Keratinocyte (primary cell): ENCODE measurements around the gene ADGRV1. TPM values are rescaled to one million over a fixed set of nuclear protein-coding genes. Genes with fewer than 3 reads are reported as not detected.
"Not testable (repeated sequence)": the region's sequence is repeated elsewhere in the genome, so short reads cannot be mapped to it uniquely, and the experiment has no call there.

ENCODE experiments used
- DNase-seq: peaks from one replicate; pipeline ENCODE4 v3.0.0-alpha.2; 2011; ENCODE audit warnings: low read depth, missing footprints, low spot score
- FAIRE-seq: peaks from 2 replicates; lab custom pipeline; 2011; peaks lifted over from hg19 to GRCh38; lab: Jason Lieb, UNC
- H2AFZ ChIP-seq: 2 replicates; pipeline ENCODE4 v1.6.0; 2012; ENCODE audit warnings: low read length, control low read depth, inconsistent platforms; ENCODE audit not compliant: control insufficient read depth
- H3K27ac ChIP-seq: 2 replicates; pipeline ENCODE4 v1.5.1; 2011; ENCODE audit warnings: low read length; ENCODE audit not compliant: control insufficient read depth, insufficient read depth
- H3K27me3 ChIP-seq: 3 replicates; pipeline ENCODE4 v1.6.0; 2011; ENCODE audit warnings: low read length; ENCODE audit not compliant: control insufficient read depth, insufficient read depth; ENCODE audit errors: extremely low read depth
- H3K36me3 ChIP-seq, 2 experiments: 2 replicates in 1 of 2; 3 replicates in 1 of 2; pipeline ENCODE4 v1.5.1; 2011; ENCODE audit warnings: low read length in 2 of 2, mild to moderate bottlenecking in 1 of 2; ENCODE audit not compliant: control insufficient read depth in 2 of 2, insufficient read depth in 2 of 2; ENCODE audit errors: extremely low read depth in 1 of 2
- H3K4me1 ChIP-seq: 3 replicates; pipeline ENCODE4 v1.5.1; 2011; ENCODE audit warnings: low read length; ENCODE audit not compliant: control insufficient read depth, insufficient read depth; ENCODE audit errors: extremely low read depth
- H3K4me2 ChIP-seq: 3 replicates; pipeline ENCODE4 v1.6.0; 2011; ENCODE audit warnings: low read depth, low read length; ENCODE audit not compliant: control insufficient read depth, insufficient read depth; ENCODE audit errors: extremely low read depth
- H3K4me3 ChIP-seq, 3 experiments: fragments of 200-600 bp in 1 of 3; sonication (generic) in 1 of 3; 2 replicates in 2 of 3; 3 replicates in 1 of 3; pipeline ENCODE4 v1.5.1; 2011 to 2016; ENCODE audit warnings: low read length in 3 of 3, mild to moderate bottlenecking in 3 of 3, control low read depth in 2 of 3, inconsistent platforms in 1 of 3, low read depth in 1 of 3, mixed read lengths in 1 of 3, mixed run types in 1 of 3, moderate library complexity in 1 of 3; ENCODE audit not compliant: control insufficient read depth in 2 of 3, insufficient read depth in 2 of 3; ENCODE audit errors: extremely low read depth in 1 of 3
- H3K79me2 ChIP-seq: 2 replicates; pipeline ENCODE4 v1.6.0; 2012; ENCODE audit warnings: low read length; ENCODE audit not compliant: control insufficient read depth, insufficient read depth
- H3K9ac ChIP-seq: 3 replicates; pipeline ENCODE4 v1.6.0; 2011; ENCODE audit warnings: low read length; ENCODE audit not compliant: control insufficient read depth, insufficient read depth; ENCODE audit errors: extremely low read depth
- H3K9me1 ChIP-seq: 3 replicates; pipeline ENCODE4 v1.6.0; 2011; ENCODE audit warnings: low read length; ENCODE audit not compliant: control insufficient read depth, insufficient read depth; ENCODE audit errors: extremely low read depth
- H3K9me3 ChIP-seq: 2 replicates; pipeline ENCODE4 v1.5.1; 2012; ENCODE audit warnings: low read depth, low read length; ENCODE audit not compliant: control insufficient read depth
- H4K20me1 ChIP-seq: 3 replicates; pipeline ENCODE4 v1.6.0; 2011; ENCODE audit warnings: low read length; ENCODE audit not compliant: control insufficient read depth, insufficient read depth; ENCODE audit errors: extremely low read depth
- EZH2 ChIP-seq: IDR thresholded peaks from one replicate; pipeline ENCODE4 v1.6.1; 2012; ENCODE audit warnings: inconsistent platforms, mild to moderate bottlenecking, low read length, moderate library complexity
- dilution Hi-C: fragments of 300-500 bp; cut with MboI; formaldehyde crosslinking; loops from one replicate; pipeline ENCODE4 v1.7.0; 2020; ENCODE audit warnings: low sequenced_read_pairs; ENCODE audit not compliant: extremely low pct_ligation_motif_present
- polyA plus RNA-seq, 5 experiments: library from polyadenylated mRNA; depleted of rRNA in 3 of 5; stranded (reverse) in 3 of 5; stranded (forward) in 1 of 5; unstranded in 1 of 5; fragments of >200 nt; gene quantifications; 1 replicate in 1 of 5; 2 replicates in 3 of 5; 3 replicates in 1 of 5; pipeline versions ENCODE4 v1.2.1 to v1.2.3, GENCODE V29; 2011 to 2012; ENCODE audit warnings: missing spikeins in 2 of 5, low read depth in 1 of 5, low replicate concordance in 1 of 5
- TF ChIP-seq, protein P1 (sequence below), 3 experiments: IDR thresholded peaks in 1 of 3; conservative IDR thresholded peaks in 1 of 3; optimal IDR thresholded peaks in 1 of 3; 2 replicates in 2 of 3; 3 replicates in 1 of 3; pipeline versions ENCODE3 to v1.5.1; 2011; ENCODE audit warnings: low read length in 3 of 3, mild to moderate bottlenecking in 3 of 3, moderate library complexity in 2 of 3, control low read depth in 1 of 3, inconsistent platforms in 1 of 3; ENCODE audit not compliant: insufficient read depth in 2 of 3; ENCODE audit errors: extremely low read depth in 1 of 3

ADGRV1 gene
- polyA plus RNA-seq, 1 donor (not counting 4 experiments of a cell fraction or from before 2014, with no cell fraction given): 0.05 TPM

DNA sequence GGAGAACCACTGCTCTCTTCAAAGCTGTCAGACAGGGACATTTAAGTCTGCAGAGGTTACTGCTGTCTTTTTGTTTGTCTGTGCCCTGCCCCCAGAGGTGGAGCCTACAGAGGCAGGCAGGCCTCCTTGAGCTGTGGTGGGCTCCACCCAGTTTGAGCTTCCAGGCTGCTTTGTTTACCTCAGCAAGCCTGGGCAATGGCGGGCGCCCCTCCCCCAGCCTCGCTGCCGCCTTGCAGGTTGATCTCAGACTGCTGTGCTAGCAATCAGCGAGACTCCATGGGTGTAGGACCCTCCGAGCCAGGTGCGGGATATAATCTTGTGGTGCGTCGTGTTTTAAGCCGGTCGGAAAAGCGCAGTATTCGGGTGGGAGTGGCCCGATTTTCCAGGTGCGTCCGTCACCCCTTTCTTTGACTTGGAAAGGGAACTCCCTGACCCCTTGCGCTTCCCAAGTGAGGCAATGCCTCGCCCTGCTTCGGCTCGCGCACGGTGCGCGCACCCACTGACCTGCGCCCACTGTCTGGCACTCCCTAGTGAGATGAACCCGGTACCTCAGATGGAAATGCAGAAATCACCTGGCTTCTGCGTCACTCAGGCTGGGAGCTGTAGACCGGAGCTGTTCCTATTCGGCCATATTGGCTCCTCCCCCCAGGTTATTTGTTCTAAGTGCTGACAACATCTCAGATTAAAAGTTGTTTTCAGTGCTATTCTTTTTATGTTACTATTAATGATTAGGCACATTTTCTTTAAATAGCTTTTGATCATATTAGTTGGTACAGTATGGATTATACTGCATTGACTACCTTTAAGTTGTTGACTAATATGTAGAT is 370.6 kb downstream of the ADGRV1 start:
- not testable (repeated sequence) for DNase-seq

DNA sequence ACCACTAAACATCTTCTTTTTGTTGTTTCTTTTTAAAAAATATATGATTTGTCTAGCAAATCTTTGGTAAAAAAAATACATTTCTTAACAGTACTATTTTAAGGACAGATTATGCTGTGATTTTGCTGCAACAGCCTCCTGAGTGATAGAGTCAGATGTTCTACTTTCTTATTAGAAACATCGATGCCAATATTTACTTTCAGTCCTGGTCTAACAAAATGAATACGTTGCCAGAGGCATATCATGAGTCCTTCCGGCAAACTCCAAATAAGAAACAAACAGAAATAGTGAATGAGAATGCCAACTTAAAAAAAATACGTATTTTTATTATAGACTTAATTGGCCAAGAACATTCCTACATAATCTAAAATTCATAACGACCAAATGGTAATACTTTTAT is 371.5 kb downstream of the ADGRV1 start:
- TF ChIP-seq, protein P1, sequence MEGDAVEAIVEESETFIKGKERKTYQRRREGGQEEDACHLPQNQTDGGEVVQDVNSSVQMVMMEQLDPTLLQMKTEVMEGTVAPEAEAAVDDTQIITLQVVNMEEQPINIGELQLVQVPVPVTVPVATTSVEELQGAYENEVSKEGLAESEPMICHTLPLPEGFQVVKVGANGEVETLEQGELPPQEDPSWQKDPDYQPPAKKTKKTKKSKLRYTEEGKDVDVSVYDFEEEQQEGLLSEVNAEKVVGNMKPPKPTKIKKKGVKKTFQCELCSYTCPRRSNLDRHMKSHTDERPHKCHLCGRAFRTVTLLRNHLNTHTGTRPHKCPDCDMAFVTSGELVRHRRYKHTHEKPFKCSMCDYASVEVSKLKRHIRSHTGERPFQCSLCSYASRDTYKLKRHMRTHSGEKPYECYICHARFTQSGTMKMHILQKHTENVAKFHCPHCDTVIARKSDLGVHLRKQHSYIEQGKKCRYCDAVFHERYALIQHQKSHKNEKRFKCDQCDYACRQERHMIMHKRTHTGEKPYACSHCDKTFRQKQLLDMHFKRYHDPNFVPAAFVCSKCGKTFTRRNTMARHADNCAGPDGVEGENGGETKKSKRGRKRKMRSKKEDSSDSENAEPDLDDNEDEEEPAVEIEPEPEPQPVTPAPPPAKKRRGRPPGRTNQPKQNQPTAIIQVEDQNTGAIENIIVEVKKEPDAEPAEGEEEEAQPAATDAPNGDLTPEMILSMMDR (optimal IDR thresholded peaks at IDR 0.05 in 1 of 3, IDR thresholded peaks at IDR 0.05 in 1 of 3, conservative IDR thresholded peaks at IDR 0.05 in 1 of 3; ENCODE audit: extremely low read depth in 1 of 3, insufficient read depth in 2 of 3, low read length in 3 of 3): no peak
- TF ChIP-seq EZH2: no peak
- H3K4me3 ChIP-seq: no peak overlapping the region

More for the DNA sequence above, 370.6 kb downstream of the ADGRV1 start:
- H3K9me1 ChIP-seq, H3K36me3 ChIP-seq, H3K27me3 ChIP-seq, H2AFZ ChIP-seq, FAIRE-seq, H3K9me3 ChIP-seq, H3K79me2 ChIP-seq, H3K4me2 ChIP-seq, H3K9ac ChIP-seq, H3K4me1 ChIP-seq, H3K4me3 ChIP-seq, H4K20me1 ChIP-seq, H3K27ac ChIP-seq, dilution Hi-C loops: not testable (repeated sequence)

More for the DNA sequence above, 371.5 kb downstream of the ADGRV1 start:
- H3K9me1 ChIP-seq: no peaks in the 10 kb centered on the region
- no peak overlapping the region for H3K27ac ChIP-seq
- DNase-seq: no peak
- H3K9me3 ChIP-seq: no peaks in the 10 kb centered on the region
- H4K20me1 ChIP-seq: no peaks in the 10 kb centered on the region
- H3K4me2 ChIP-seq: no peak overlapping the region
- dilution Hi-C loops: no loop called here
- H2AFZ ChIP-seq: no peak overlapping the region
- H3K4me1 ChIP-seq: no peaks in the 10 kb centered on the region
- no peak for FAIRE-seq
- H3K36me3 ChIP-seq: no peaks in the 10 kb centered on the region
- no peaks in the 10 kb centered on the region for H3K79me2 ChIP-seq
- H3K27me3 ChIP-seq: no peaks in the 10 kb centered on the region
- no peak overlapping the region for H3K9ac ChIP-seq
